HG02840 (cell line): ENCODE results near the gene NUMB.

ENCODE experiments used
- ATAC-seq: cut with Tn5 transposase; IDR thresholded peaks from one replicate; pipeline ENCODE4 v1.9.1; 2021; ENCODE audit warnings: mild to moderate bottlenecking, moderate library complexity, moderate number of reproducible peaks; ENCODE audit not compliant: unreplicated experiment, low FRiP score

The NUMB gene

GRCh38 chr14:73466861-73467260 lies 8.5 kb upstream of the NUMB start:
- no peak for ATAC-seq

GRCh38 chr14:73465823-73466532 lies 7.6 kb upstream of the NUMB start:
- ATAC-seq, result no peak

GRCh38 chr14:73463411-73463810 lies 5.1 kb upstream of the NUMB start:
- ATAC-seq, result no peak

- no peak for ATAC-seq
Observed at GRCh38 chr14:73462815-73463214, 4.5 kb upstream of the NUMB start.

GRCh38 chr14:73462048-73462715 lies 3.8 kb upstream of the NUMB start:
- no peak for ATAC-seq

- ATAC-seq, result no peak
Observed at GRCh38 chr14:73461478-73462047, 3.2 kb upstream of the NUMB start.

GRCh38 chr14:73460691-73461127 lies 2.4 kb upstream of the NUMB start:
- ATAC-seq, result no peak

- no peak for ATAC-seq
Observed at GRCh38 chr14:73459959-73460358, 1.6 kb upstream of the NUMB start.

GRCh38 chr14:73457924-73458182 lies 493 bp downstream of the NUMB start:
- peak; percentile 5 for ATAC-seq

GRCh38 chr14:73457041-73457923 lies 1.1 kb downstream of the NUMB start:
- no peak for ATAC-seq

- ATAC-seq, result no peak
Observed at GRCh38 chr14:73455294-73455693, 3.1 kb downstream of the NUMB start.

- ATAC-seq, result no peak
Observed at GRCh38 chr14:73452341-73453186, 5.8 kb downstream of the NUMB start.

GRCh38 chr14:73443758-73444157 lies 14.6 kb downstream of the NUMB start:
- ATAC-seq, result no peak

- ATAC-seq, result no peak
Observed at GRCh38 chr14:73441286-73441685, 17.1 kb downstream of the NUMB start.

- ATAC-seq, result no peak
Observed at GRCh38 chr14:73438993-73439392, 19.4 kb downstream of the NUMB start.

- ATAC-seq, result no peak
Observed at GRCh38 chr14:73437206-73437605, 21.1 kb downstream of the NUMB start.

- no peak for ATAC-seq
Observed at GRCh38 chr14:73432124-73432523, 26.2 kb downstream of the NUMB start.

- ATAC-seq, result no peak
Observed at GRCh38 chr14:73428353-73428824, 30.0 kb downstream of the NUMB start.

- no peak for ATAC-seq
Observed at GRCh38 chr14:73427516-73428264, 30.7 kb downstream of the NUMB start.
